PFSK-1 (cell line): ENCODE measurements around the gene UNC5C.

Experiments used
- FOXP2 ChIP-seq: optimal IDR thresholded peaks from 2 replicates; pipeline ENCODE3; 2011; ENCODE audit warnings: borderline replicate concordance, control low read depth, inconsistent platforms; ENCODE audit not compliant: insufficient read depth; ENCODE audit errors: extremely low read length, extremely low read depth
- POLR2AphosphoS5 ChIP-seq: IDR thresholded peaks from 2 replicates; pipeline ENCODE4 v1.6.1; 2012; ENCODE audit warnings: low read depth, mild to moderate bottlenecking, control low read depth, low read length, moderate library complexity
- REST ChIP-seq, 2 experiments: IDR thresholded peaks; 2 replicates each; pipeline versions ENCODE4 v1.6.1 to v1.8.0; 2011 to 2012; ENCODE audit warnings: low read depth in 2 of 2, low read length in 2 of 2, control low read depth in 1 of 2, inconsistent platforms in 1 of 2, mild to moderate bottlenecking in 1 of 2, moderate library complexity in 1 of 2; ENCODE audit not compliant: insufficient read depth in 1 of 2
- SIN3A ChIP-seq: IDR thresholded peaks from 2 replicates; pipeline ENCODE4 v1.6.1; 2012; ENCODE audit warnings: mild to moderate bottlenecking, low read length, moderate library complexity, borderline replicate concordance; ENCODE audit not compliant: insufficient read depth
- TAF1 ChIP-seq: IDR thresholded peaks from 2 replicates; pipeline ENCODE4 v1.6.1; 2012; ENCODE audit warnings: low read length, control low read depth, borderline replicate concordance; ENCODE audit not compliant: insufficient read depth

The UNC5C gene

GRCh38 chr4:95318483-95318882, 230.3 kb downstream of the UNC5C start:
- TF ChIP-seq REST (IDR thresholded peaks at IDR 0.05; ENCODE audit: insufficient read depth in 1 of 2, low read depth in 2 of 2, low read length in 2 of 2) (no peak), TAF1 (no peak), FOXP2 (no peak), SIN3A (no peak), POLR2AphosphoS5 (no peak)

- no peak for TF ChIP-seq SIN3A
- TF ChIP-seq FOXP2, result no peak
- TF ChIP-seq TAF1, result no peak
- no peak for TF ChIP-seq POLR2AphosphoS5
- TF ChIP-seq REST (IDR thresholded peaks at IDR 0.05; ENCODE audit: insufficient read depth in 1 of 2, low read depth in 2 of 2, low read length in 2 of 2), result no peak
Measured at GRCh38 chr4:95318044-95318443, 230.7 kb downstream of the UNC5C start.

GRCh38 chr4:95317085-95317793, 231.5 kb downstream of the UNC5C start:
- no peak for TF ChIP-seq FOXP2
- no peak for TF ChIP-seq POLR2AphosphoS5
- TF ChIP-seq SIN3A, result no peak
- no peak for TF ChIP-seq TAF1
- TF ChIP-seq REST (IDR thresholded peaks at IDR 0.05; ENCODE audit: insufficient read depth in 1 of 2, low read depth in 2 of 2, low read length in 2 of 2), result no peak

- TF ChIP-seq FOXP2 (no peak), REST (IDR thresholded peaks at IDR 0.05; ENCODE audit: insufficient read depth in 1 of 2, low read depth in 2 of 2, low read length in 2 of 2) (no peak), POLR2AphosphoS5 (no peak), TAF1 (no peak), SIN3A (no peak)
Measured at GRCh38 chr4:95314573-95314972, 234.2 kb downstream of the UNC5C start.

GRCh38 chr4:95304898-95305297, 243.9 kb downstream of the UNC5C start:
- TF ChIP-seq POLR2AphosphoS5, result no peak
- no peak for TF ChIP-seq FOXP2
- no peak for TF ChIP-seq SIN3A
- TF ChIP-seq REST (IDR thresholded peaks at IDR 0.05; ENCODE audit: insufficient read depth in 1 of 2, low read depth in 2 of 2, low read length in 2 of 2), result no peak
- no peak for TF ChIP-seq TAF1
